NCI-H1417 treated with DMSO at 0.1 percent for 48 hours (cell line): ENCODE results near the gene GOLIM4.
A peak's percentile ranks its signal among the peaks of the same experiment; 100 is the strongest.
"Not testable (repeated sequence)": the region's sequence is repeated elsewhere in the genome, so short reads cannot be mapped to it uniquely, and the experiment has no call there.

Experiments used
- DNase-seq: peaks from one replicate; lab custom pipeline; 2025; lab: John Stamatoyannopoulos, UW

The GOLIM4 gene, protein sequence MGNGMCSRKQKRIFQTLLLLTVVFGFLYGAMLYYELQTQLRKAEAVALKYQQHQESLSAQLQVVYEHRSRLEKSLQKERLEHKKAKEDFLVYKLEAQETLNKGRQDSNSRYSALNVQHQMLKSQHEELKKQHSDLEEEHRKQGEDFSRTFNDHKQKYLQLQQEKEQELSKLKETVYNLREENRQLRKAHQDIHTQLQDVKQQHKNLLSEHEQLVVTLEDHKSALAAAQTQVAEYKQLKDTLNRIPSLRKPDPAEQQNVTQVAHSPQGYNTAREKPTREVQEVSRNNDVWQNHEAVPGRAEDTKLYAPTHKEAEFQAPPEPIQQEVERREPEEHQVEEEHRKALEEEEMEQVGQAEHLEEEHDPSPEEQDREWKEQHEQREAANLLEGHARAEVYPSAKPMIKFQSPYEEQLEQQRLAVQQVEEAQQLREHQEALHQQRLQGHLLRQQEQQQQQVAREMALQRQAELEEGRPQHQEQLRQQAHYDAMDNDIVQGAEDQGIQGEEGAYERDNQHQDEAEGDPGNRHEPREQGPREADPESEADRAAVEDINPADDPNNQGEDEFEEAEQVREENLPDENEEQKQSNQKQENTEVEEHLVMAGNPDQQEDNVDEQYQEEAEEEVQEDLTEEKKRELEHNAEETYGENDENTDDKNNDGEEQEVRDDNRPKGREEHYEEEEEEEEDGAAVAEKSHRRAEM

GRCh38 chr3:168095611-168096209 lies at the start of gene GOLIM4:
Gene GOLIM4 (minus strand): TSS chr3:168095924. CDS start chr3:168095285, 639 bp downstream.
- peak; percentile 86 for DNase-seq

DNA sequence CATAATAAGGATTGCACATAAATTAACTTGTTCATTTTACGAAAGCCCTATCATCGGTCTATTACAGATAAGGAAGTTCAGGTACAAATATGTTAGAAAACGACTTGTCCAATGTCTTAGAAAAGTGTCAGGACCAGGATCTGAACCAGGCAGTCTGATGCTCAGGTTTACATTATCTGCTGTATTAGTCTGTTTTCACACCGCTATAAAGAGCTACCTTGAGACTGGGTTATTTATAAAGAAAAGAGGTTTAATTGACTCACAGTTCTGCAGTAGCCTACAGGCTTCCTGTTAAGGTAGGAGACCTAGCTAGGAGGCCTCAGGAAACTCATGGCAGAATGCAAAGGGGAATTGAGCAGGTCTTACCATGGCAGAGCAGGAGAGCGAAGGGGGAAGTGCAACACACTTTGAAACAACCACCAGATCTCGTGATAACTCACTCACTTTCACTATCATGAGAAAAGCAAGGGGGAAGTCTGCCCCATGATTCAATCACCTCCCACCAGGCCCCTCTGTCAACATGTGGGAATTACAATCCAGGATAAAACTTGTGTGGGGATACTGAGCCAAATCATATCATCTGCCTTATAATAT lies 45.8 kb upstream of the GOLIM4 start:
- DNase-seq: no peak

DNA sequence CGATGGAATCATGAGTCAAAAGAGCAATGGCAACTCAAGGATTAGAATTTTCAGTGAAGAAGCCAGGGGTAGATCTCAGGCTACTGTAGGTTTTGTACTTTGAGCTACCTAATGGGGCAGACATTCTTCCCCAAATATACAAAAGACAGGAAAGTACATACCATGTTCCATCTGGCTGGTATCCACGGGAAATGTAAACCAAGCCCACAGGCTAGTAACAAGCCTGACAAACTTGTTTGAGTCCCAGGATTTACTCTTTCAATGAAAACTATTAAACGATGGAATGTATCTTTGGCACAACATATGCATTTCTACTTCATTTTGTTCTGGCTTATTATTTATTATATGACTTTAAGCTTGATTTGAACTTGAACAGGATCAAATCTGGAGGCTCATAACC lies 44.2 kb upstream of the GOLIM4 start:
- no peak for DNase-seq

- DNase-seq: no peak
Measured at GRCh38 chr3:168138421-168138820, 42.7 kb upstream of the GOLIM4 start.

- DNase-seq: no peak
Measured at GRCh38 chr3:168134931-168135330, 39.2 kb upstream of the GOLIM4 start.

- DNase-seq: not testable (repeated sequence)
Measured at GRCh38 chr3:168130250-168130649, 34.5 kb upstream of the GOLIM4 start.

DNA sequence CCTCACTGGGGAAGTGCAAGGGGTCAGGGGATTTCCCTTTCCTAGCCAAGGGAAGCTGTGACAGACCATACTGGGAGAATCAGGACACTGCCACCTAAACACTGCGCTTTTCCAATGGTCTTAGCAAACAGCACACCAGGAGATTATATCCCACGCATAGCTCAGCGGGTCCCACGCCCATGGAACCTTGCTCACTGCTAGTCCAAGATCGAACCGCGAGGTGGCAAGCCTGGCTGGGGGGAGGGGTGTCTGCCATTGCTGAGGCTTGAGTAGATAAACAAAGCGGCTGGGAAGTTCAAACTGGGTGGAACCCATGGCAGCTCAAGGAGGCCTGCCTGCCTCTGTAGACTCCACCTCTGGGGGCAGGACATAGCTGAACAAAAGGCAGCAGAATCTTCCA lies 32.7 kb upstream of the GOLIM4 start:
- DNase-seq: not testable (repeated sequence)

- no peak for DNase-seq
Measured at GRCh38 chr3:168127466-168127865, 31.7 kb upstream of the GOLIM4 start.

- no peak for DNase-seq
Measured at GRCh38 chr3:168124791-168125190, 29.1 kb upstream of the GOLIM4 start.

GRCh38 chr3:168124291-168124690 lies 28.6 kb upstream of the GOLIM4 start:
- DNase-seq: no peak

- DNase-seq: no peak
Measured at GRCh38 chr3:168123201-168124176, 27.8 kb upstream of the GOLIM4 start.

DNA sequence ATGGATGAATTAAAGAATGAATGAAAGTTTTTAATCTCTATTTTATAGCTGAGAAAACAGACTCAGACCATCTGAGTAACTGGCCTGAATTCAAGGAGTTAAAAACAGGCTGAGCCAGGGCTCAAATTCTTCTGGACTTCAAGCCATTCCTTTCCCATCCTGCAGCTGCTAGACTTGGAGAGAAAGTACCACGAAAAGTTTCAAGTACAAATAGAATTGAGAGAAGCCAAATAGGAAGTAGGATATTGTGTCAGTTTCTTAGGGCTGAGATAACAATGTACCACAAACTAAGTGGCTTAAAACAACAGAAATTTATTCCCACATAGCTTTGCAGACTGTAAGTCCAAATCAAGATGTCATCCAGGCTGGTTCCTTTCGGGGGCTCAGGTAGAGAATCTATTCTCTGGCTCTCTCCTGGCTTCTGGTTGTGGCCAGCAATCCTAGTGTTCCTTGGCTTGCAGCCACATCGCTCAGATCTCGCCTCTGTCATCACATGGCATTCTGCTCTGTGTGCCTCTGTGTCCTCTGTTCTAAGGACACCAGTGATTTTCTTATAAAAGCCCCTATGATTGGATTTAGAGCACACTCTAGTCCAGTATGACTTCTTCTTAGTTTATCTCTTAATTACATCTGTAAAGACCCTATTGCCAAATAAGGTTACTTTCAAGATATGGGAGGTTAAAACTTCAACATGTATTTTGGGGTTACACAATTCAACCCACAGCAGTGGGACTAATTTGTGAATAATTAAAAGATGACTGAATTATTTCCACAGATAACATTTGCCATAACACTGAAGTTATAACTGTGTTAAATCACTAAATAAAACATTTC lies 25.7 kb upstream of the GOLIM4 start:
- DNase-seq: no peak

GRCh38 chr3:168117853-168118313 lies 22.2 kb upstream of the GOLIM4 start:
- no peak for DNase-seq

DNA sequence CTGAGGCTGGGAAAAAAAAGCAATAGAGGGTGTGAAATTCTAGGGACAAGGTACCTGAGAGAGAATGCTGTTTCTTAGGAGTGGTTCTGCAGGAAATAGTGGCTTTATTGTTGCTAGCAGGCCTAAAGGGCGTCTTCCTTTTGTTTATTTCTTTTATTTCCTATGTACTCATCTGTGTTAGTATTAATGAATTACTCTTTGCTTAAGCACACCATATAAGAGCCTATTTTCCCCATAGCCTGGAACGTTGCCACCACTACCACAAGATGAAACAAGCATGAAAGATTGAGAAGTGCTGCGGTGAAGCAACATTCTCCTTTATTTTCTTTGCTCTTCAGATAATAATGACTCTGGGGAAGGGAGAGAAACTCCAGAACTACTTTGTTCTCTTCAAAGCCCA lies 21.3 kb upstream of the GOLIM4 start:
- no peak for DNase-seq

- DNase-seq: no peak
Measured at GRCh38 chr3:168116279-168116678, 20.6 kb upstream of the GOLIM4 start.

- no peak for DNase-seq
Measured at GRCh38 chr3:168113848-168114247, 18.1 kb upstream of the GOLIM4 start.

GRCh38 chr3:168112894-168113293 lies 17.2 kb upstream of the GOLIM4 start:
- no peak for DNase-seq

DNA sequence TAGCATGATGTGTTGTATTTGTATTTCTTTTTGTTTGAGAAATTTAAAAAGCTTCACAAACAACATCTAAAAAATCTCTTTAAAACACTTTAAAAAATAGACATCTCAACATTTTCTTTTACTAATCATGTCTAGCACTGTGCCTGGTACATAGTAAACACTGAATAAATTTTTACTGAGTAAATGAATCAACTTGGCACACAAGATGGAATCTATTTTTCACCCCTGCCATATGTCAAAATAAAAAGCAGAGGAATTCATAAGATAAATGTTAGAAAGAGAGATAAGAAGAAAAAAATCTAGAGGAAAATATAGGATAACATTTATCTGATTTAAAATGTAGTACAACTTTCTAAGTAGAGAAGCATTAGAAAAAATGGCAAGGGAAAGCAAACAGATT lies 8.6 kb upstream of the GOLIM4 start:
- no peak for DNase-seq

DNA sequence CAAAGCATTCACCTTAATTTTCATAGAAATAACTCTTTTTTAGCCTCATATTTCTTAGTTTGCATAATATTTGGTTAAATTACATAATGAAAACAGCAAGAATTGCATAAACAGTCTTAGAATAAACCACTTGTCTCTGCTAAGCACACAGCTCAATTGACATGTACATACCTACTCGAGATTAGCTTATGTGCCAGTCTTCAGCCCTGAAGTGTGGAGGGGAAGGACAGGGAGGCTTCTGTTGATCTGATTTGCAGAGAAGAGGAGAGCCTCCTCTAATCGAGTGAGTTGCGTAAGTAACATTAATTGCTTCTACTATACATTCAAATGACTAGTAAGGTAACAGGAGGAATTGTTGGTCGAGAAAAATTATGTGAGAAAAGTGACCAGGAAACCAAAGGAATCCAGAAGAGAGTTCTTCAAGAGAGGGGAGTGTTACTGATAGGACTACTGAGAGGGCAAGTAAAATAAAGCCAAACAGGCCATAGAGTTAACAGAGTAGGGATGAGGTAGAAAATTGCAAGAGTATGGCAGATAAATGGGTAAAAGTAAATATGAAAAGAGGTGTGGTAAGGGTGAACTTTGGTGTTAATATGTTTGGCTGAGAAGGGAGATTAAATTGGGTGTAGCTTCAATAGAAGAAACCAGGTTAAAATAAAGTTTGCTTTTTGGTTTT lies 7.1 kb upstream of the GOLIM4 start:
- DNase-seq: no peak
